Thoracic aorta (tissue), 2 donors: Measurements from ENCODE around the gene WIF1. TPM values are rescaled to one million over a fixed set of nuclear protein-coding genes. Genes with fewer than 3 reads are reported as not detected.
A peak's percentile ranks its signal among the peaks of the same experiment; 100 is the strongest.

Experiments used
- ATAC-seq: fragments of 150-250 bp; one replicate; pipeline ENCODE4 v1.8.0; 2017; ENCODE audit warnings: low read depth; ENCODE audit not compliant: insufficient number of reproducible peaks, low FRiP score
- DNase-seq: peaks from one replicate; pipeline ENCODE4 v3.0.0-alpha.2; 2020; ENCODE audit warnings: low spot score
- H3K27ac ChIP-seq, 2 donors: fragments of 200-600 bp; sonication (generic); 1 replicate in 1 of 2; 2 replicates in 1 of 2; pipeline ENCODE4 v1.5.1; 2016; ENCODE audit warnings: mild to moderate bottlenecking in 2 of 2, moderate library complexity in 2 of 2
- H3K27me3 ChIP-seq: fragments of 200-600 bp; sonication (generic); replicated peaks from 2 replicates; pipeline ENCODE4 v1.6.0; 2016; ENCODE audit warnings: mild to moderate bottlenecking; ENCODE audit not compliant: insufficient read depth
- H3K36me3 ChIP-seq: fragments of 200-600 bp; sonication (generic); one replicate; pipeline ENCODE4 v1.5.1; 2016
- H3K4me1 ChIP-seq, 2 donors: fragments of 200-600 bp; sonication (generic); 1 replicate in 1 of 2; 2 replicates in 1 of 2; pipeline versions ENCODE4 v1.5.1 to v1.6.0; 2016; ENCODE audit warnings: low read depth in 2 of 2, mild to moderate bottlenecking in 1 of 2; ENCODE audit not compliant: control insufficient read depth in 1 of 2
- H3K4me3 ChIP-seq: fragments of 200-600 bp; sonication (generic); 2 replicates; pipeline ENCODE4 v1.5.1; 2016; ENCODE audit warnings: mild to moderate bottlenecking
- H3K9me3 ChIP-seq: fragments of 200-600 bp; sonication (generic); 2 replicates; pipeline ENCODE4 v1.5.1; 2016
- total RNA-seq, 2 donors: library from RNA; depleted of rRNA; stranded (reverse); fragments of >200 nt; gene quantifications; one replicate each; pipeline versions ENCODE4 v1.1.0 to v1.2.3, GENCODE V29; 2016
- TF ChIP-seq, protein P1 (sequence below): fragments of 200-600 bp; sonication (generic); IDR thresholded peaks from one replicate; pipeline ENCODE4 v1.5.1; 2019; ENCODE audit warnings: antibody characterized with exemption

Gene WIF1
- total RNA-seq, 2 donors from 2014 or later, result not detected

- no peak for DNase-seq
- no peaks in the 10 kb centered on the region for H3K36me3 ChIP-seq
- no peaks in the 10 kb centered on the region for H3K27me3 ChIP-seq
- H3K9me3 ChIP-seq, result no peaks in the 10 kb centered on the region
- no peak overlapping the region for H3K4me3 ChIP-seq
- H3K27ac ChIP-seq, result no peak overlapping the region
- H3K4me1 ChIP-seq, result peaks cover 6 to 8% of the 10 kb centered on the region in 2 donors
- no peak for ATAC-seq
- TF ChIP-seq, protein P1, sequence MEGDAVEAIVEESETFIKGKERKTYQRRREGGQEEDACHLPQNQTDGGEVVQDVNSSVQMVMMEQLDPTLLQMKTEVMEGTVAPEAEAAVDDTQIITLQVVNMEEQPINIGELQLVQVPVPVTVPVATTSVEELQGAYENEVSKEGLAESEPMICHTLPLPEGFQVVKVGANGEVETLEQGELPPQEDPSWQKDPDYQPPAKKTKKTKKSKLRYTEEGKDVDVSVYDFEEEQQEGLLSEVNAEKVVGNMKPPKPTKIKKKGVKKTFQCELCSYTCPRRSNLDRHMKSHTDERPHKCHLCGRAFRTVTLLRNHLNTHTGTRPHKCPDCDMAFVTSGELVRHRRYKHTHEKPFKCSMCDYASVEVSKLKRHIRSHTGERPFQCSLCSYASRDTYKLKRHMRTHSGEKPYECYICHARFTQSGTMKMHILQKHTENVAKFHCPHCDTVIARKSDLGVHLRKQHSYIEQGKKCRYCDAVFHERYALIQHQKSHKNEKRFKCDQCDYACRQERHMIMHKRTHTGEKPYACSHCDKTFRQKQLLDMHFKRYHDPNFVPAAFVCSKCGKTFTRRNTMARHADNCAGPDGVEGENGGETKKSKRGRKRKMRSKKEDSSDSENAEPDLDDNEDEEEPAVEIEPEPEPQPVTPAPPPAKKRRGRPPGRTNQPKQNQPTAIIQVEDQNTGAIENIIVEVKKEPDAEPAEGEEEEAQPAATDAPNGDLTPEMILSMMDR, result no peak
Measured at GRCh38 chr12:65164774-65165173, 43.7 kb upstream of the WIF1 start.

GRCh38 chr12:65164244-65164643 lies 43.1 kb upstream of the WIF1 start:
- no peak for DNase-seq
- Histone ChIP-seq H3K27me3 (no peaks in the 10 kb centered on the region), H3K9me3 (no peaks in the 10 kb centered on the region), H3K4me3 (no peak overlapping the region), H3K27ac (no peak overlapping the region), H3K4me1 (peaks cover 6 to 8% of the 10 kb centered on the region in 2 donors), H3K36me3 (no peaks in the 10 kb centered on the region)
- ATAC-seq, result no peak
- TF ChIP-seq, protein P1, result no peak

- Histone ChIP-seq H3K27ac (no peak overlapping the region), H3K4me3 (no peak overlapping the region), H3K9me3 (no peaks in the 10 kb centered on the region), H3K27me3 (no peaks in the 10 kb centered on the region), H3K4me1 (no peaks in the 10 kb centered on the region), H3K36me3 (no peaks in the 10 kb centered on the region)
- DNase-seq, result no peak
- ATAC-seq, result no peak
- TF ChIP-seq, protein P1, result no peak
Measured at GRCh38 chr12:65162609-65163008, 41.5 kb upstream of the WIF1 start.

GRCh38 chr12:65157091-65157490 lies 36.0 kb upstream of the WIF1 start:
- Histone ChIP-seq H3K27me3 (no peaks in the 10 kb centered on the region), H3K9me3 (no peaks in the 10 kb centered on the region), H3K4me3 (no peak overlapping the region), H3K4me1 (no peaks in the 10 kb centered on the region), H3K36me3 (no peaks in the 10 kb centered on the region), H3K27ac (no peak overlapping the region)
- DNase-seq, result no peak
- ATAC-seq, result no peak
- TF ChIP-seq, protein P1, result no peak

DNA sequence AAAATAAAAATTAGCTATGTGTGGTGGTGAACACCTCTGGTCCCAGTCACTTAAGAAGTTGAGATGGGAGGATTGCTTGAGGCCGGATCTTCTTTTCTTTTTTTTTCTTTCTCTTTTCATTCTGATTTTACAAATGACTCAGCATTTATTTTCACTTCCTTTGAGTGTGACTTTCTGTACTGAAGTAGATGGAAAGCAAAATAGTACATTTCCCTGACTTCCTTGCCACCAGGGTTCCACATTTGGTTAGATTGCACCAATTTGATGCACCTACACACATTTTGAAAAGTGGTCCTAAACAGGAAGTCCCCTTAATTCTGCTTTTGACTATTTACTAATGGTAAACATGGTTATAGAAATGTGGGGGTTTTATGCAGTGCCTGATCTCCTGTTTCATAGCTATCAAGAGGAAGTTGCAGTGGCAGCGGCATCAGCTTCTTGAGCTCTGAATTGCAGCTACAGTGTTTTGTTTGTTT lies 35.3 kb upstream of the WIF1 start:
- H3K9me3 ChIP-seq, result no peaks in the 10 kb centered on the region
- H3K4me3 ChIP-seq, result peak overlapping the region; percentile 11
- H3K4me1 ChIP-seq, result no peaks in the 10 kb centered on the region
- no peaks in the 10 kb centered on the region for H3K27me3 ChIP-seq
- no peak overlapping the region for H3K27ac ChIP-seq
- ATAC-seq (no peak), DNase-seq (no peak)
- TF ChIP-seq, protein P1, result no peak
- no peaks in the 10 kb centered on the region for H3K36me3 ChIP-seq
